ENCODE data around the gene SPAG16.
"Not testable (repeated sequence)": the region's sequence is repeated elsewhere in the genome, so short reads cannot be mapped to it uniquely, and the experiment has no call there.

The SPAG16 gene

GRCh38 chr2:213696442-213696841 is 412.2 kb downstream of the SPAG16 start:
- no peak overlapping the region for H3K4me3 ChIP-seq (ENCODE audit: low read length)
- DNase-seq (ENCODE audit: low read depth), result no peak
- no peak for TF ChIP-seq CTCF (conservative IDR thresholded peaks at IDR 0.05; ENCODE audit: low read length)

GRCh38 chr2:213701365-213701764 is 417.1 kb downstream of the SPAG16 start:
- DNase-seq (ENCODE audit: low read depth); H3K4me3 ChIP-seq (ENCODE audit: low read length): not testable (repeated sequence)

GRCh38 chr2:213703406-213704098 is 419.3 kb downstream of the SPAG16 start:
- no peak overlapping the region for H3K4me3 ChIP-seq (ENCODE audit: low read length)
- no peak for DNase-seq (ENCODE audit: low read depth)
- no peak for TF ChIP-seq CTCF (conservative IDR thresholded peaks at IDR 0.05; ENCODE audit: low read length)

- no peak for DNase-seq (ENCODE audit: low read depth)
- H3K4me3 ChIP-seq (ENCODE audit: low read length), result no peak overlapping the region
- no peak for TF ChIP-seq CTCF (conservative IDR thresholded peaks at IDR 0.05; ENCODE audit: low read length)
Measured at GRCh38 chr2:213710164-213710563, 425.9 kb downstream of the SPAG16 start.

- not testable (repeated sequence) for DNase-seq (ENCODE audit: low read depth); H3K4me3 ChIP-seq (ENCODE audit: low read length)
Measured at GRCh38 chr2:213718411-213718810, 434.1 kb downstream of the SPAG16 start.

- no peak for DNase-seq (ENCODE audit: low read depth)
- H3K4me3 ChIP-seq (ENCODE audit: low read length), result no peak overlapping the region
- TF ChIP-seq CTCF (conservative IDR thresholded peaks at IDR 0.05; ENCODE audit: low read length), result no peak
Measured at GRCh38 chr2:213722565-213722964, 438.3 kb downstream of the SPAG16 start.

- no peak overlapping the region for H3K4me3 ChIP-seq (ENCODE audit: low read length)
- no peak for DNase-seq (ENCODE audit: low read depth)
- no peak for TF ChIP-seq CTCF (conservative IDR thresholded peaks at IDR 0.05; ENCODE audit: low read length)
Measured at GRCh38 chr2:213723041-213723560, 438.8 kb downstream of the SPAG16 start.

GRCh38 chr2:213723707-213724106 is 439.4 kb downstream of the SPAG16 start:
- no peak for TF ChIP-seq CTCF (conservative IDR thresholded peaks at IDR 0.05; ENCODE audit: low read length)

More at GRCh38 chr2:213723707-213724106, 439.4 kb downstream of the SPAG16 start:
- no peak for DNase-seq (ENCODE audit: low read depth)
- no peak overlapping the region for H3K4me3 ChIP-seq (ENCODE audit: low read length)

All from AG10803 (cell line).